Astrocyte (in vitro differentiated cells and primary cell): ENCODE measurements around the gene PCDH19. TPM values are rescaled to one million over a fixed set of nuclear protein-coding genes. Genes with fewer than 3 reads are reported as not detected.

ENCODE experiments used
- DNase-seq: peaks from one replicate; pipeline ENCODE4 v3.0.0-alpha.2; 2010; ENCODE audit warnings: low read depth
- FAIRE-seq: peaks from 2 replicates; lab custom pipeline; 2011; peaks lifted over from hg19 to GRCh38; lab: Jason Lieb, UNC
- H2AFZ ChIP-seq: 2 replicates; pipeline ENCODE4 v1.6.0; 2012; ENCODE audit warnings: low read depth, low read length, inconsistent platforms
- H3K27ac ChIP-seq: 2 replicates; pipeline ENCODE4 v1.5.1; 2011; ENCODE audit warnings: low read depth, low read length, inconsistent platforms
- H3K27me3 ChIP-seq: 2 replicates; pipeline ENCODE4 v1.6.0; 2011; ENCODE audit warnings: low read length, inconsistent platforms; ENCODE audit not compliant: insufficient read depth
- H3K36me3 ChIP-seq: 2 replicates; pipeline ENCODE4 v1.5.1; 2011; ENCODE audit warnings: low read length, inconsistent platforms; ENCODE audit not compliant: insufficient read depth
- H3K4me1 ChIP-seq: 2 replicates; pipeline ENCODE4 v1.5.1; 2011; ENCODE audit warnings: low read length, inconsistent platforms; ENCODE audit not compliant: insufficient read depth
- H3K4me2 ChIP-seq: 2 replicates; pipeline ENCODE4 v1.6.0; 2012; ENCODE audit warnings: low read length, inconsistent platforms
- H3K4me3 ChIP-seq: 2 replicates; pipeline ENCODE4 v1.5.1; 2011; ENCODE audit warnings: low read depth, mild to moderate bottlenecking, low read length, inconsistent platforms; ENCODE audit not compliant: insufficient read depth
- H3K79me2 ChIP-seq: 2 replicates; pipeline ENCODE4 v1.6.0; 2012; ENCODE audit warnings: mild to moderate bottlenecking, low read length, inconsistent platforms; ENCODE audit not compliant: insufficient read depth
- H3K9ac ChIP-seq: 2 replicates; pipeline ENCODE4 v1.6.0; 2012; ENCODE audit warnings: mild to moderate bottlenecking, low read length, inconsistent platforms
- H3K9me3 ChIP-seq: 2 replicates; pipeline ENCODE4 v1.5.1; 2012; ENCODE audit warnings: low read depth, mild to moderate bottlenecking, low read length, inconsistent platforms; ENCODE audit not compliant: insufficient read depth
- H4K20me1 ChIP-seq: 2 replicates; pipeline ENCODE4 v1.6.0; 2012; ENCODE audit warnings: low read length, inconsistent platforms; ENCODE audit not compliant: insufficient read depth
- H3K27ac Mint-ChIP-seq: one replicate; pipeline ENCODE4 v1.8.0; 2021; ENCODE audit warnings: mild to moderate bottlenecking, mixed read lengths; ENCODE audit not compliant: unreplicated experiment
- H3K27me3 Mint-ChIP-seq: one replicate; pipeline ENCODE4 v1.8.0; 2021; ENCODE audit warnings: low read depth, mixed read lengths; ENCODE audit not compliant: unreplicated experiment
- H3K36me3 Mint-ChIP-seq: one replicate; pipeline ENCODE4 v1.8.0; 2021; ENCODE audit warnings: low read depth, mixed read lengths; ENCODE audit not compliant: unreplicated experiment
- H3K4me1 Mint-ChIP-seq: one replicate; pipeline ENCODE4 v1.8.0; 2021; ENCODE audit warnings: low read depth, mixed read lengths; ENCODE audit not compliant: unreplicated experiment
- H3K4me3 Mint-ChIP-seq: one replicate; pipeline ENCODE4 v1.8.0; 2021; ENCODE audit warnings: mild to moderate bottlenecking, moderate library complexity, mixed read lengths; ENCODE audit not compliant: unreplicated experiment
- H3K9me3 Mint-ChIP-seq: one replicate; pipeline ENCODE4 v1.8.0; 2021; ENCODE audit warnings: mild to moderate bottlenecking, mixed read lengths; ENCODE audit not compliant: unreplicated experiment
- CTCF ChIP-seq: IDR thresholded peaks from 2 replicates; pipeline ENCODE4 v1.5.1; 2011; ENCODE audit warnings: low read depth, mild to moderate bottlenecking, inconsistent platforms, low read length, moderate library complexity; ENCODE audit not compliant: insufficient read depth
- EZH2 ChIP-seq: IDR thresholded peaks from 2 replicates; pipeline ENCODE4 v1.6.1; 2012; ENCODE audit warnings: mild to moderate bottlenecking, low read length, inconsistent platforms; ENCODE audit not compliant: insufficient read depth
- total RNA-seq: library from RNA; stranded (reverse); gene quantifications from 2 replicates; pipeline ENCODE4 v1.2.1, GENCODE V29; 2021

The PCDH19 gene
- total RNA-seq, 1 donor from 2014 or later = 11.6 TPM

- Histone ChIP-seq H4K20me1 (no peaks in the 10 kb centered on the region), H3K4me3 (no peak overlapping the region), H3K4me2 (peak overlapping the region; percentile 85), H3K27ac (no peak overlapping the region), H3K36me3 (no peaks in the 10 kb centered on the region), H3K4me1 (no peaks in the 10 kb centered on the region), H3K27me3 (peaks cover 40% of the 10 kb centered on the region), H3K79me2 (no peaks in the 10 kb centered on the region), H3K9me3 (peaks cover 8% of the 10 kb centered on the region), H3K9ac (no peak overlapping the region), H2AFZ (no peak overlapping the region)
- no peak for TF ChIP-seq CTCF
- TF ChIP-seq EZH2 = no peak
- H3K4me3 Mint-ChIP-seq = peak overlapping the region; percentile 95
- H3K27me3 Mint-ChIP-seq = peaks cover 25% of the 10 kb centered on the region
- peaks cover 1% of the 10 kb centered on the region for H3K4me1 Mint-ChIP-seq
- no peak overlapping the region for H3K27ac Mint-ChIP-seq
- no peak for DNase-seq
- H3K36me3 Mint-ChIP-seq = peaks cover 6% of the 10 kb centered on the region
- no peak for FAIRE-seq
- peaks cover 6% of the 10 kb centered on the region for H3K9me3 Mint-ChIP-seq
These were observed 1.1 kb downstream of the PCDH19 start for GRCh38 chrX:100408713-100409609.

- H3K27ac ChIP-seq = no peak overlapping the region
- no peak overlapping the region for H2AFZ ChIP-seq
- no peak overlapping the region for H3K4me3 ChIP-seq
- no peak for TF ChIP-seq CTCF
- no peak for TF ChIP-seq EZH2
- Mint-ChIP-seq H3K4me3 (peak overlapping the region; percentile 69), H3K36me3 (peaks cover 6% of the 10 kb centered on the region), H3K27ac (no peak overlapping the region), H3K4me1 (peaks cover 9% of the 10 kb centered on the region), H3K9me3 (peaks cover 6% of the 10 kb centered on the region), H3K27me3 (peaks cover 21% of the 10 kb centered on the region)
- no peak for DNase-seq
- no peaks in the 10 kb centered on the region for H4K20me1 ChIP-seq
- peaks cover 8% of the 10 kb centered on the region for H3K9me3 ChIP-seq
- H3K36me3 ChIP-seq = no peaks in the 10 kb centered on the region
- no peaks in the 10 kb centered on the region for H3K4me1 ChIP-seq
- peaks cover 40% of the 10 kb centered on the region for H3K27me3 ChIP-seq
- H3K4me2 ChIP-seq = no peak overlapping the region
- no peak overlapping the region for H3K9ac ChIP-seq
- FAIRE-seq = no peak
- H3K79me2 ChIP-seq = no peaks in the 10 kb centered on the region
These were observed 2.0 kb downstream of the PCDH19 start for GRCh38 chrX:100407784-100408712.
